WTC11 (cell line): ENCODE data around the gene TMEM221. TPM values are rescaled to one million over a fixed set of nuclear protein-coding genes. Genes with fewer than 3 reads are reported as not detected.

Experiments used
- ATAC-seq: fragments of 200-7000 bp; cut with Tn5 transposase; 2 replicates; pipeline ENCODE4 v1.10.0; 2021; ENCODE audit warnings: mild to moderate bottlenecking, moderate library complexity
- CTCF ChIA-PET: fragments of 300-600 bp; sonication (Branson Sonifier 250); formaldehyde crosslinking; loops from one replicate; lab custom pipeline; 2021; ENCODE audit warnings: antibody characterized with exemption; lab: Charles Lee
- POLR2A ChIA-PET: fragments of 350-600 bp; sonication (Branson Sonifier 250); formaldehyde crosslinking; loops from one replicate; lab custom pipeline; 2021; ENCODE audit warnings: antibody characterized with exemption; lab: Charles Lee
- DNase-seq: peaks from one replicate; pipeline ENCODE4 v3.0.0; 2021; ENCODE audit warnings: low spot score
- H3K27ac Mint-ChIP-seq: 2 replicates; pipeline ENCODE4 v1.8.0; 2021; ENCODE audit warnings: mixed read lengths
- H3K27me3 Mint-ChIP-seq: 2 replicates; pipeline ENCODE4 v1.8.0; 2021; ENCODE audit warnings: low read depth, mild to moderate bottlenecking, moderate library complexity, mixed read lengths
- H3K36me3 Mint-ChIP-seq: 2 replicates; pipeline ENCODE4 v1.8.0; 2021; ENCODE audit warnings: mixed read lengths
- H3K4me1 Mint-ChIP-seq: 2 replicates; pipeline ENCODE4 v1.8.0; 2022; ENCODE audit warnings: mixed read lengths
- H3K4me3 Mint-ChIP-seq: 2 replicates; pipeline ENCODE4 v1.8.0; 2021; ENCODE audit warnings: mild to moderate bottlenecking, moderate library complexity, mixed read lengths
- H3K9me3 Mint-ChIP-seq: 2 replicates; pipeline ENCODE4 v1.8.0; 2021; ENCODE audit warnings: mixed read lengths
- FOXP1 ChIP-seq: sonication (generic); formaldehyde crosslinking; IDR thresholded peaks from 2 replicates; pipeline ENCODE4 v1.8.0; 2022; ENCODE audit warnings: missing genetic modification reagents, mild to moderate bottlenecking, moderate library complexity, borderline replicate concordance
- NFATC4 ChIP-seq: fragments of 250-450 bp; sonication (Bioruptor Pico); IDR thresholded peaks from 2 replicates; pipeline ENCODE4 v1.9.0; 2021; ENCODE audit warnings: mild to moderate bottlenecking
- NFE2L1 ChIP-seq: sonication (generic); formaldehyde crosslinking; IDR thresholded peaks from 2 replicates; pipeline ENCODE4 v1.8.1; 2023; ENCODE audit warnings: missing genetic modification reagents
- NFYB ChIP-seq: sonication (generic); formaldehyde crosslinking; conservative IDR thresholded peaks from 2 replicates; pipeline ENCODE4 v1.8.0; 2022; ENCODE audit warnings: low read depth, missing genetic modification reagents
- NR3C1 ChIP-seq: sonication (generic); formaldehyde crosslinking; conservative IDR thresholded peaks from 2 replicates; pipeline ENCODE4 v1.8.1; 2023; ENCODE audit warnings: low read depth, mild to moderate bottlenecking, missing genetic modification reagents
- SP1 ChIP-seq: sonication (generic); formaldehyde crosslinking; conservative IDR thresholded peaks from 2 replicates; pipeline ENCODE4 v1.8.1; 2022; ENCODE audit warnings: missing genetic modification reagents
- TEAD1 ChIP-seq: sonication (generic); formaldehyde crosslinking; IDR thresholded peaks from 2 replicates; pipeline ENCODE4 v1.8.0; 2022; ENCODE audit warnings: mild to moderate bottlenecking, missing genetic modification reagents
- ZNF138 ChIP-seq: sonication (generic); formaldehyde crosslinking; conservative IDR thresholded peaks from 2 replicates; pipeline ENCODE4 v1.8.1; 2022; ENCODE audit warnings: mild to moderate bottlenecking, moderate library complexity, missing genetic modification reagents
- ZNF396 ChIP-seq: fragments of 250-450 bp; sonication (Bioruptor Pico); IDR thresholded peaks from 2 replicates; pipeline ENCODE4 v1.8.0; 2021; ENCODE audit warnings: mild to moderate bottlenecking, moderate library complexity, borderline replicate concordance
- total RNA-seq: library from RNA; stranded (reverse); gene quantifications from 3 replicates; pipeline ENCODE4 v1.2.3, GENCODE V29; 2021
- TF ChIP-seq, protein P1 (sequence below): sonication (generic); formaldehyde crosslinking; IDR thresholded peaks from 2 replicates; pipeline ENCODE4 v1.8.0; 2023; ENCODE audit warnings: missing genetic modification reagents, mild to moderate bottlenecking, borderline replicate concordance
- TF ChIP-seq, protein P2 (sequence below): sonication (generic); formaldehyde crosslinking; IDR thresholded peaks from 2 replicates; pipeline ENCODE4 v1.8.1; 2023; ENCODE audit warnings: mild to moderate bottlenecking, missing genetic modification reagents
- TF ChIP-seq, protein P3 (sequence below): fragments of 250-450 bp; sonication (Bioruptor Pico); IDR thresholded peaks from 2 replicates; pipeline ENCODE4 v1.9.0; 2021; ENCODE audit warnings: moderate library complexity, mild to moderate bottlenecking, inconsistent platforms, borderline replicate concordance
- TF ChIP-seq, protein P4 (sequence below): sonication (generic); formaldehyde crosslinking; IDR thresholded peaks from 2 replicates; pipeline ENCODE4 v1.8.1; 2022; ENCODE audit warnings: low read depth, mild to moderate bottlenecking, moderate library complexity, missing genetic modification reagents, borderline replicate concordance
- TF ChIP-seq, protein P5 (sequence below): sonication (generic); formaldehyde crosslinking; IDR thresholded peaks from 2 replicates; pipeline ENCODE4 v1.8.1; 2022; ENCODE audit warnings: mild to moderate bottlenecking, missing genetic modification reagents, moderate library complexity, borderline replicate concordance
- TF ChIP-seq, protein P6 (sequence below): sonication (generic); formaldehyde crosslinking; IDR thresholded peaks from 2 replicates; pipeline ENCODE4 v1.8.0; 2023; ENCODE audit warnings: missing genetic modification reagents
- TF ChIP-seq, protein P7 (sequence below): sonication (generic); formaldehyde crosslinking; IDR thresholded peaks from 2 replicates; pipeline ENCODE4 v1.8.0; 2022; ENCODE audit warnings: missing genetic modification reagents

The TMEM221 gene
- total RNA-seq, 1 experiment from 2014 or later, result 1.2 TPM

DNA sequence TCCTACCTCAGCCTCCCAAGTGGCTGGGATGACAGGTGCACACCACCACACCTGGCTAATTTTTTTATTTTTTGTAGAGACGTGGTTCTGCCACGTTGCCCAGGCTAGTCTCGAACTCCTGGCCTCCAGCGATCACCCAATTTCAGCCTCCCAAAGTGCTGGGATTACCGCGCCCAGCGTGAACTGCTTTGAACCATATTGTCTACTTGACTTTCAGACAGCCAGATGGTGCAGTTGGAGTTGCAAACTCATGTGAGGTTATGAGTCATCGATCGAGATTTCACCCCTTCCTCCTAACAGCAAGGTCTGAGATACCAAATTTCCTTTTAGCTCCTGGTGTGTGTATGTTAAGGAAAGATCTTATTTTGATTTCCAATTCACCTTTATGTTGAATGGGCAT, 24.6 kb upstream of the TMEM221 start (continued):
- TF ChIP-seq, protein P1, sequence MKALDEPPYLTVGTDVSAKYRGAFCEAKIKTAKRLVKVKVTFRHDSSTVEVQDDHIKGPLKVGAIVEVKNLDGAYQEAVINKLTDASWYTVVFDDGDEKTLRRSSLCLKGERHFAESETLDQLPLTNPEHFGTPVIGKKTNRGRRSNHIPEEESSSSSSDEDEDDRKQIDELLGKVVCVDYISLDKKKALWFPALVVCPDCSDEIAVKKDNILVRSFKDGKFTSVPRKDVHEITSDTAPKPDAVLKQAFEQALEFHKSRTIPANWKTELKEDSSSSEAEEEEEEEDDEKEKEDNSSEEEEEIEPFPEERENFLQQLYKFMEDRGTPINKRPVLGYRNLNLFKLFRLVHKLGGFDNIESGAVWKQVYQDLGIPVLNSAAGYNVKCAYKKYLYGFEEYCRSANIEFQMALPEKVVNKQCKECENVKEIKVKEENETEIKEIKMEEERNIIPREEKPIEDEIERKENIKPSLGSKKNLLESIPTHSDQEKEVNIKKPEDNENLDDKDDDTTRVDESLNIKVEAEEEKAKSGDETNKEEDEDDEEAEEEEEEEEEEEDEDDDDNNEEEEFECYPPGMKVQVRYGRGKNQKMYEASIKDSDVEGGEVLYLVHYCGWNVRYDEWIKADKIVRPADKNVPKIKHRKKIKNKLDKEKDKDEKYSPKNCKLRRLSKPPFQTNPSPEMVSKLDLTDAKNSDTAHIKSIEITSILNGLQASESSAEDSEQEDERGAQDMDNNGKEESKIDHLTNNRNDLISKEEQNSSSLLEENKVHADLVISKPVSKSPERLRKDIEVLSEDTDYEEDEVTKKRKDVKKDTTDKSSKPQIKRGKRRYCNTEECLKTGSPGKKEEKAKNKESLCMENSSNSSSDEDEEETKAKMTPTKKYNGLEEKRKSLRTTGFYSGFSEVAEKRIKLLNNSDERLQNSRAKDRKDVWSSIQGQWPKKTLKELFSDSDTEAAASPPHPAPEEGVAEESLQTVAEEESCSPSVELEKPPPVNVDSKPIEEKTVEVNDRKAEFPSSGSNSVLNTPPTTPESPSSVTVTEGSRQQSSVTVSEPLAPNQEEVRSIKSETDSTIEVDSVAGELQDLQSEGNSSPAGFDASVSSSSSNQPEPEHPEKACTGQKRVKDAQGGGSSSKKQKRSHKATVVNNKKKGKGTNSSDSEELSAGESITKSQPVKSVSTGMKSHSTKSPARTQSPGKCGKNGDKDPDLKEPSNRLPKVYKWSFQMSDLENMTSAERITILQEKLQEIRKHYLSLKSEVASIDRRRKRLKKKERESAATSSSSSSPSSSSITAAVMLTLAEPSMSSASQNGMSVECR (CRISPR knock-in tag), result no peak

DNA sequence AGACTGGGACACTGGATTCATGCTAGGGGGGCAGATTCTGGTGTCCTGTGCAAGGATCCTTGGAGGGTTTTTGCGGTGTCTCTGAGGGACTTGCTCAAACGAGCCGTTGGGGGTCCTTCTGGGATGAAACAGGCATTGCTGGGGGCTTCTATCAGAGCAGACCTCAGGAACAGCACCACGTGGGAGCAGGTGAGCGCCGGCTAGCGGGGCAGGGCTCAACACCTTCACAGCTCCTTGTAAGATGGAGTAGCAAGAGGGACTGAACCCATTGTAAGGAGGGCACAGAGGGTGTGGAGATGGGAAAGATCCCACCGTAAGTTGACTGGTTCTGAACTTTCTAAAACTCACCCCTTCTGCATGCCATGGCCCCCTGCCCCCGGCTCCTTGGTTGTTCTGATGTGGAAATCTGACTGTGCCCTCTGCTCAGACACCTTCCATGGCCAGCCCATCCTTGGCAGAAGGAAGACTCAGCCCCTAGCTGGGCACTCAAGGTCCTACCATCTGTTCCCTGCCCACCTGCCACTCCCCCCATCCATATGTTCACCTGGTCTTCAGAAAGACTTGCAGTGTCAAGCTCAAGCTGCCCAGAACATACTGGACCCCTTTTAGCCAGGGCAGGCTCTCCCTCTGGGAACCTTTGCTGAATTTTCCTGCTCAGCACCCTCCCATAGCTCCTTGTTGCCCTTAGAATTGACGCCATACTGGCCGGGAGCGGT, 23.1 kb upstream of the TMEM221 start:
- Mint-ChIP-seq H3K9me3 (no peaks in the 10 kb centered on the region), H3K4me3 (peak overlapping the region; percentile 93), H3K36me3 (no peaks in the 10 kb centered on the region), H3K4me1 (peaks cover 16% of the 10 kb centered on the region), H3K27me3 (peaks cover 46% of the 10 kb centered on the region), H3K27ac (no peak overlapping the region)
- POLR2A ChIA-PET, result no interaction called here
- CTCF ChIA-PET, result interaction anchor here (0.7 to 3.5 kb wide), 14 partner anchors 10 to 460 kb away, joined by 3 to 24 read pairs (median 4); partner anchors contain the start of genes MVB12A, RPL18A and TMEM221
- ATAC-seq (no peak), DNase-seq (no peak)
- TF ChIP-seq ZNF396, result no peak
- TF ChIP-seq, protein P2, sequence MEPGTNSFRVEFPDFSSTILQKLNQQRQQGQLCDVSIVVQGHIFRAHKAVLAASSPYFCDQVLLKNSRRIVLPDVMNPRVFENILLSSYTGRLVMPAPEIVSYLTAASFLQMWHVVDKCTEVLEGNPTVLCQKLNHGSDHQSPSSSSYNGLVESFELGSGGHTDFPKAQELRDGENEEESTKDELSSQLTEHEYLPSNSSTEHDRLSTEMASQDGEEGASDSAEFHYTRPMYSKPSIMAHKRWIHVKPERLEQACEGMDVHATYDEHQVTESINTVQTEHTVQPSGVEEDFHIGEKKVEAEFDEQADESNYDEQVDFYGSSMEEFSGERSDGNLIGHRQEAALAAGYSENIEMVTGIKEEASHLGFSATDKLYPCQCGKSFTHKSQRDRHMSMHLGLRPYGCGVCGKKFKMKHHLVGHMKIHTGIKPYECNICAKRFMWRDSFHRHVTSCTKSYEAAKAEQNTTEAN (CRISPR knock-in tag), result no peak
- TF ChIP-seq, protein P3, sequence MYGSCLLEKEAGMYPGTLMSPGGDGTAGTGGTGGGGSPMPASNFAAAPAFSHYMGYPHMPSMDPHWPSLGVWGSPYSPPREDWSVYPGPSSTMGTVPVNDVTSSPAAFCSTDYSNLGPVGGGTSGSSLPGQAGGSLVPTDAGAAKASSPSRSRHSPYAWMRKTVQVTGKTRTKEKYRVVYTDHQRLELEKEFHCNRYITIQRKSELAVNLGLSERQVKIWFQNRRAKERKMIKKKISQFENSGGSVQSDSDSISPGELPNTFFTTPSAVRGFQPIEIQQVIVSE (CRISPR knock-in tag), result no peak
- TF ChIP-seq ZNF138 (CRISPR knock-in tag), result no peak
- TF ChIP-seq, protein P4, sequence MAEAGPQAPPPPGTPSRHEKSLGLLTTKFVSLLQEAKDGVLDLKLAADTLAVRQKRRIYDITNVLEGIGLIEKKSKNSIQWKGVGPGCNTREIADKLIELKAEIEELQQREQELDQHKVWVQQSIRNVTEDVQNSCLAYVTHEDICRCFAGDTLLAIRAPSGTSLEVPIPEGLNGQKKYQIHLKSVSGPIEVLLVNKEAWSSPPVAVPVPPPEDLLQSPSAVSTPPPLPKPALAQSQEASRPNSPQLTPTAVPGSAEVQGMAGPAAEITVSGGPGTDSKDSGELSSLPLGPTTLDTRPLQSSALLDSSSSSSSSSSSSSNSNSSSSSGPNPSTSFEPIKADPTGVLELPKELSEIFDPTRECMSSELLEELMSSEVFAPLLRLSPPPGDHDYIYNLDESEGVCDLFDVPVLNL, result no peak
- no peak for TF ChIP-seq NFATC4 (CRISPR knock-in tag)

DNA sequence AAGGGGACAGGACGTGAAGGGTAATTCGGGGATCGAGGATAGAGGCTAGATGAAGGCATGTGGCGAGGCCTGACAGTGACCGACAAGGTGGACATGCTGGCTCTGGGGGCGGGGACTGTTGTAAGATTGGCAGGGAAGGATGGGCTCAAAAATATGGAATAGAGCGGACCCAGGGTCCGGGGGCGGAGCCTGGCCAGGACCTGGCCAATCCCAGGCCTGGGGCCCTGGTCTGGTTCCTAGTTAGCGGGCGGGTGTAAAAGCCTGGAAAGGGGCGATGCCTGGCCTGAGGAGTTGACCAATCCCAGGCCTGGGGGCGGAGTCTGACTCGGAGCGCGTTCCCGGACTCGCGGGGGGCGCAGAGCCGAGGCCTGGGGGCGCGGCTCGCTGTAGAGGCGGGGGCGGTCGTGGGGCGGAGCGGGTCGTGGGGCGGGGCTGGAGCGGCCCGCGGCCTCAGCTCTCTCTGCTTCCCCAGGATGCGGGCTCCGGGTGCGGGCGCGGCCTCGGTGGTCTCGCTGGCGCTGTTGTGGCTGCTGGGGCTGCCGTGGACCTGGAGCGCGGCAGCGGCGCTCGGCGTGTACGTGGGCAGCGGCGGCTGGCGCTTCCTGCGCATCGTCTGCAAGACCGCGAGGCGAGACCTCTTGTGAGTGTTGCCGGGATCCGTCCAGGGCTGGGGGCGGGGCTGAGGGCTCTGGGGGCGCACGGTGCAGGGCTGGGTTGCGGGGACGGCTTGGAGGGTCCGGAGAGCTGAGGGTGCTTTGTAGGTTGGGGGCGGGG, 21.8 kb upstream of the TMEM221 start, which contains the start of gene SLC27A1:
Gene SLC27A1 (plus strand): TSS at position 457 of the 774 bp plus-strand sequence. CDS start 17 bp downstream, at position 474.
- DNase-seq, result peak; percentile 99
- H3K4me1 Mint-ChIP-seq, result peaks cover 19% of the 10 kb centered on the region
- H3K9me3 Mint-ChIP-seq, result no peaks in the 10 kb centered on the region
- ATAC-seq, result peak; percentile 91
- CTCF ChIA-PET, result interaction anchor here (0.5 to 3.5 kb wide), 19 partner anchors 10 to 491 kb away, joined by 3 to 24 read pairs (median 4); partner anchors contain the start of genes MVB12A, RPL18A and TMEM221
- POLR2A ChIA-PET, result interaction anchor here (0.6 kb wide), 2 partner anchors 11 to 43 kb away, joined by 3 to 7 read pairs; no protein-coding TSS in a partner anchor
- peaks cover 49% of the 10 kb centered on the region for H3K27me3 Mint-ChIP-seq
- peak within 1 kb of the TSS; percentile 93 for H3K4me3 Mint-ChIP-seq
- H3K27ac Mint-ChIP-seq, result peak within 1 kb of the TSS; percentile 98
- H3K36me3 Mint-ChIP-seq, result no peaks in the 10 kb centered on the region
- TF ChIP-seq, protein P5, sequence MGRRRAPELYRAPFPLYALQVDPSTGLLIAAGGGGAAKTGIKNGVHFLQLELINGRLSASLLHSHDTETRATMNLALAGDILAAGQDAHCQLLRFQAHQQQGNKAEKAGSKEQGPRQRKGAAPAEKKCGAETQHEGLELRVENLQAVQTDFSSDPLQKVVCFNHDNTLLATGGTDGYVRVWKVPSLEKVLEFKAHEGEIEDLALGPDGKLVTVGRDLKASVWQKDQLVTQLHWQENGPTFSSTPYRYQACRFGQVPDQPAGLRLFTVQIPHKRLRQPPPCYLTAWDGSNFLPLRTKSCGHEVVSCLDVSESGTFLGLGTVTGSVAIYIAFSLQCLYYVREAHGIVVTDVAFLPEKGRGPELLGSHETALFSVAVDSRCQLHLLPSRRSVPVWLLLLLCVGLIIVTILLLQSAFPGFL, result no peak
- TF ChIP-seq TEAD1, result 0 out of 2 replicates have a peak, but pooled peaks have one; percentile 24
- TF ChIP-seq FOXP1 (CRISPR knock-in tag), result peak; percentile 53; the same call in 1 of the 2 replicates
- peak; percentile 87 for TF ChIP-seq SP1 (CRISPR knock-in tag)
- TF ChIP-seq NR3C1 (CRISPR knock-in tag), result no peak
- TF ChIP-seq NFE2L1 (CRISPR knock-in tag), result peak; percentile 60; the same call in 1 of the 2 replicates
- TF ChIP-seq, protein P6, sequence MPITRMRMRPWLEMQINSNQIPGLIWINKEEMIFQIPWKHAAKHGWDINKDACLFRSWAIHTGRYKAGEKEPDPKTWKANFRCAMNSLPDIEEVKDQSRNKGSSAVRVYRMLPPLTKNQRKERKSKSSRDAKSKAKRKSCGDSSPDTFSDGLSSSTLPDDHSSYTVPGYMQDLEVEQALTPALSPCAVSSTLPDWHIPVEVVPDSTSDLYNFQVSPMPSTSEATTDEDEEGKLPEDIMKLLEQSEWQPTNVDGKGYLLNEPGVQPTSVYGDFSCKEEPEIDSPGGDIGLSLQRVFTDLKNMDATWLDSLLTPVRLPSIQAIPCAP (CRISPR knock-in tag), result no peak
- TF ChIP-seq, protein P7, sequence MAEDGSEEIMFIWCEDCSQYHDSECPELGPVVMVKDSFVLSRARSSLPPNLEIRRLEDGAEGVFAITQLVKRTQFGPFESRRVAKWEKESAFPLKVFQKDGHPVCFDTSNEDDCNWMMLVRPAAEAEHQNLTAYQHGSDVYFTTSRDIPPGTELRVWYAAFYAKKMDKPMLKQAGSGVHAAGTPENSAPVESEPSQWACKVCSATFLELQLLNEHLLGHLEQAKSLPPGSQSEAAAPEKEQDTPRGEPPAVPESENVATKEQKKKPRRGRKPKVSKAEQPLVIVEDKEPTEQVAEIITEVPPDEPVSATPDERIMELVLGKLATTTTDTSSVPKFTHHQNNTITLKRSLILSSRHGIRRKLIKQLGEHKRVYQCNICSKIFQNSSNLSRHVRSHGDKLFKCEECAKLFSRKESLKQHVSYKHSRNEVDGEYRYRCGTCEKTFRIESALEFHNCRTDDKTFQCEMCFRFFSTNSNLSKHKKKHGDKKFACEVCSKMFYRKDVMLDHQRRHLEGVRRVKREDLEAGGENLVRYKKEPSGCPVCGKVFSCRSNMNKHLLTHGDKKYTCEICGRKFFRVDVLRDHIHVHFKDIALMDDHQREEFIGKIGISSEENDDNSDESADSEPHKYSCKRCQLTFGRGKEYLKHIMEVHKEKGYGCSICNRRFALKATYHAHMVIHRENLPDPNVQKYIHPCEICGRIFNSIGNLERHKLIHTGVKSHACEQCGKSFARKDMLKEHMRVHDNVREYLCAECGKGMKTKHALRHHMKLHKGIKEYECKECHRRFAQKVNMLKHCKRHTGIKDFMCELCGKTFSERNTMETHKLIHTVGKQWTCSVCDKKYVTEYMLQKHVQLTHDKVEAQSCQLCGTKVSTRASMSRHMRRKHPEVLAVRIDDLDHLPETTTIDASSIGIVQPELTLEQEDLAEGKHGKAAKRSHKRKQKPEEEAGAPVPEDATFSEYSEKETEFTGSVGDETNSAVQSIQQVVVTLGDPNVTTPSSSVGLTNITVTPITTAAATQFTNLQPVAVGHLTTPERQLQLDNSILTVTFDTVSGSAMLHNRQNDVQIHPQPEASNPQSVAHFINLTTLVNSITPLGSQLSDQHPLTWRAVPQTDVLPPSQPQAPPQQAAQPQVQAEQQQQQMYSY (CRISPR knock-in tag), result peak; percentile 79; the same call in 1 of the 2 replicates
- peak; percentile 75 for TF ChIP-seq NFYB (CRISPR knock-in tag)
